Measurements from ENCODE around the gene CEP97. TPM values are rescaled to one million over a fixed set of nuclear protein-coding genes. Genes with fewer than 3 reads are reported as not detected.
A peak's percentile ranks its signal among the peaks of the same experiment; 100 is the strongest.

CEP97 gene
- total RNA-seq, 1 experiment from 2014 or later: 12.0 TPM

- TF ChIP-seq CTCF (IDR thresholded peaks at IDR 0.05): no peak
- peak; percentile 95 for TF ChIP-seq KAT7 (CRISPR knock-in tag; IDR thresholded peaks at IDR 0.05; ENCODE audit: borderline replicate concordance)
- TF ChIP-seq NFYB (CRISPR knock-in tag; conservative IDR thresholded peaks at IDR 0.05; ENCODE audit: low read depth): peak; percentile 74
- TF ChIP-seq, protein P1, sequence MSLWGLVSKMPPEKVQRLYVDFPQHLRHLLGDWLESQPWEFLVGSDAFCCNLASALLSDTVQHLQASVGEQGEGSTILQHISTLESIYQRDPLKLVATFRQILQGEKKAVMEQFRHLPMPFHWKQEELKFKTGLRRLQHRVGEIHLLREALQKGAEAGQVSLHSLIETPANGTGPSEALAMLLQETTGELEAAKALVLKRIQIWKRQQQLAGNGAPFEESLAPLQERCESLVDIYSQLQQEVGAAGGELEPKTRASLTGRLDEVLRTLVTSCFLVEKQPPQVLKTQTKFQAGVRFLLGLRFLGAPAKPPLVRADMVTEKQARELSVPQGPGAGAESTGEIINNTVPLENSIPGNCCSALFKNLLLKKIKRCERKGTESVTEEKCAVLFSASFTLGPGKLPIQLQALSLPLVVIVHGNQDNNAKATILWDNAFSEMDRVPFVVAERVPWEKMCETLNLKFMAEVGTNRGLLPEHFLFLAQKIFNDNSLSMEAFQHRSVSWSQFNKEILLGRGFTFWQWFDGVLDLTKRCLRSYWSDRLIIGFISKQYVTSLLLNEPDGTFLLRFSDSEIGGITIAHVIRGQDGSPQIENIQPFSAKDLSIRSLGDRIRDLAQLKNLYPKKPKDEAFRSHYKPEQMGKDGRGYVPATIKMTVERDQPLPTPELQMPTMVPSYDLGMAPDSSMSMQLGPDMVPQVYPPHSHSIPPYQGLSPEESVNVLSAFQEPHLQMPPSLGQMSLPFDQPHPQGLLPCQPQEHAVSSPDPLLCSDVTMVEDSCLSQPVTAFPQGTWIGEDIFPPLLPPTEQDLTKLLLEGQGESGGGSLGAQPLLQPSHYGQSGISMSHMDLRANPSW (CRISPR knock-in tag; conservative IDR thresholded peaks at IDR 0.05; ENCODE audit: low read depth): no peak
- TF ChIP-seq ZNF263 (CRISPR knock-in tag; IDR thresholded peaks at IDR 0.05; ENCODE audit: low read depth): no peak
- TF ChIP-seq E2F4 (CRISPR knock-in tag; IDR thresholded peaks at IDR 0.05; ENCODE audit: borderline replicate concordance, low read depth): no peak
- peak; percentile 63; the same call in 1 of the 2 replicates for TF ChIP-seq ZNF232 (CRISPR knock-in tag; IDR thresholded peaks at IDR 0.05)
- TF ChIP-seq, protein P2, sequence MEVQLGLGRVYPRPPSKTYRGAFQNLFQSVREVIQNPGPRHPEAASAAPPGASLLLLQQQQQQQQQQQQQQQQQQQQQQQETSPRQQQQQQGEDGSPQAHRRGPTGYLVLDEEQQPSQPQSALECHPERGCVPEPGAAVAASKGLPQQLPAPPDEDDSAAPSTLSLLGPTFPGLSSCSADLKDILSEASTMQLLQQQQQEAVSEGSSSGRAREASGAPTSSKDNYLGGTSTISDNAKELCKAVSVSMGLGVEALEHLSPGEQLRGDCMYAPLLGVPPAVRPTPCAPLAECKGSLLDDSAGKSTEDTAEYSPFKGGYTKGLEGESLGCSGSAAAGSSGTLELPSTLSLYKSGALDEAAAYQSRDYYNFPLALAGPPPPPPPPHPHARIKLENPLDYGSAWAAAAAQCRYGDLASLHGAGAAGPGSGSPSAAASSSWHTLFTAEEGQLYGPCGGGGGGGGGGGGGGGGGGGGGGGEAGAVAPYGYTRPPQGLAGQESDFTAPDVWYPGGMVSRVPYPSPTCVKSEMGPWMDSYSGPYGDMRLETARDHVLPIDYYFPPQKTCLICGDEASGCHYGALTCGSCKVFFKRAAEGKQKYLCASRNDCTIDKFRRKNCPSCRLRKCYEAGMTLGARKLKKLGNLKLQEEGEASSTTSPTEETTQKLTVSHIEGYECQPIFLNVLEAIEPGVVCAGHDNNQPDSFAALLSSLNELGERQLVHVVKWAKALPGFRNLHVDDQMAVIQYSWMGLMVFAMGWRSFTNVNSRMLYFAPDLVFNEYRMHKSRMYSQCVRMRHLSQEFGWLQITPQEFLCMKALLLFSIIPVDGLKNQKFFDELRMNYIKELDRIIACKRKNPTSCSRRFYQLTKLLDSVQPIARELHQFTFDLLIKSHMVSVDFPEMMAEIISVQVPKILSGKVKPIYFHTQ (CRISPR knock-in tag; IDR thresholded peaks at IDR 0.05): no peak
- no peak for TF ChIP-seq RELA (CRISPR knock-in tag; IDR thresholded peaks at IDR 0.05; ENCODE audit: borderline replicate concordance)
- no peak; the same call in 1 of the 2 replicates for TF ChIP-seq CBFB (CRISPR knock-in tag; IDR thresholded peaks at IDR 0.05; ENCODE audit: low read depth)
- TF ChIP-seq ZNF219 (CRISPR knock-in tag; IDR thresholded peaks at IDR 0.05; ENCODE audit: borderline replicate concordance): peak; percentile 90
- TF ChIP-seq CREB1 (CRISPR knock-in tag; IDR thresholded peaks at IDR 0.05): no peak
- TF ChIP-seq GRHL2 (CRISPR knock-in tag; IDR thresholded peaks at IDR 0.05; ENCODE audit: insufficient replicate concordance, severe bottlenecking): no peak
- TF ChIP-seq OVOL2 (CRISPR knock-in tag; IDR thresholded peaks at IDR 0.05; ENCODE audit: borderline replicate concordance): no peak
Measured at GRCh38 chr3:101779047-101779821, 54.8 kb downstream of the CEP97 start, which contains the start of gene NXPE3 (continued).

DNA sequence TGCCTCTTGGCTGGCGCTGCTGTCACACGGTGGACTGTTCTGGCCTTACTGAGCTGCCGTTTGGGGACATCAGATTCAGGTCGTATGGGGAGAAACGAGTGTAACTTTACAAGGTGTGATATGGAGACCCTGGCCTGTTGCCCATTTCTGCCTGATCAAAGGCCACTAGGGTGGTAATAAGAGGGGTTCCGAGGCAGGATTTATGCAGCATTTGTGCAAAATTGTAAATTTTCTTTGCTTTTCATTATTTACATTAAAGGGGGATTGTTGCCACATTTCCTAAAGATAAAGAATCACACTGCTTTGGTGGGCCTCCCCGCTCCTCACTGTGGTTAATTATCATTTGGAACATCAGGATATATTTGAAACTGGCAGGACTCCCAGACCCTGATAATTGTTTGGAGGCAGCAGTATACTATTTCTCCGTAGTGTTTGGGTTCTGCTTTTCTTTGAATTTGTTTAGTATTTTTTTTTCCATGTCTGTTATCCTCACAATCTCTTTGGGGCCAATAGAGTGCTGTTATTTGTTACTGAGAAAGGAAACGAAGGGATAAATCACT is 55.5 kb downstream of the CEP97 start:
- DNase-seq (ENCODE audit: low spot score): no peak
- H3K36me3 Mint-ChIP-seq: peaks cover 21% of the 10 kb centered on the region
- no peak for TF ChIP-seq CBFB (CRISPR knock-in tag; IDR thresholded peaks at IDR 0.05; ENCODE audit: low read depth)
- H3K27ac Mint-ChIP-seq: no peak overlapping the region
- H3K4me1 Mint-ChIP-seq: peaks cover 27% of the 10 kb centered on the region
- no peaks in the 10 kb centered on the region for H3K9me3 Mint-ChIP-seq
- peak overlapping the region; percentile 85 for H3K4me3 Mint-ChIP-seq
- H3K27me3 Mint-ChIP-seq (ENCODE audit: low read depth): peaks cover 19% of the 10 kb centered on the region
- ChIA-PET CTCF (interaction anchor here (0.9 to 1.2 kb wide), 2 partner anchors 22 to 55 kb away, joined by 3 to 5 read pairs; partner anchors contain the start of gene CEP97), POLR2A (interaction anchor here (1.4 kb wide), 1 partner anchor 56 kb away, joined by 5 read pairs; the partner anchor contains the start of gene CEP97)
- no peak for ATAC-seq

All from WTC11 (cell line).